Neutrophil (primary cell): Measurements from ENCODE around the gene PITPNC1.
"Not testable (repeated sequence)": the region's sequence is repeated elsewhere in the genome, so short reads cannot be mapped to it uniquely, and the experiment has no call there.

Source experiments
- H3K27ac ChIP-seq: fragments of 200-600 bp; sonication (generic); 2 replicates; pipeline ENCODE4 v1.5.1; 2016; ENCODE audit warnings: mild to moderate bottlenecking, moderate library complexity
- H3K27me3 ChIP-seq: fragments of 200-600 bp; sonication (generic); 2 replicates; pipeline ENCODE4 v1.6.0; 2016; ENCODE audit warnings: mild to moderate bottlenecking
- H3K36me3 ChIP-seq: fragments of 200-600 bp; sonication (generic); 2 replicates; pipeline ENCODE4 v1.5.1; 2017
- H3K4me1 ChIP-seq, 2 experiments: fragments of 200-600 bp in 1 of 2; sonication (generic) in 1 of 2; 1 replicate in 1 of 2; 2 replicates in 1 of 2; pipeline versions ENCODE4 v1.5.1 to v1.6.1; 2013 to 2016; ENCODE audit warnings: low read depth in 1 of 2, low read length in 1 of 2, mild to moderate bottlenecking in 1 of 2, moderate library complexity in 1 of 2; ENCODE audit not compliant: control insufficient read depth in 1 of 2, insufficient read depth in 1 of 2
- H3K4me3 ChIP-seq, 2 experiments: fragments of 200-600 bp in 1 of 2; sonication (generic) in 1 of 2; 1 replicate in 1 of 2; 2 replicates in 1 of 2; pipeline ENCODE4 v1.5.1; 2013 to 2016; ENCODE audit warnings: low read depth in 1 of 2, low read length in 1 of 2, mild to moderate bottlenecking in 1 of 2, moderate library complexity in 1 of 2
- H3K9me3 ChIP-seq: fragments of 200-600 bp; sonication (generic); 2 replicates; pipeline ENCODE4 v1.5.1; 2016
- CTCF ChIP-seq: fragments of 200-600 bp; sonication (generic); IDR thresholded peaks from 2 replicates; pipeline ENCODE4 v1.5.1; 2016; ENCODE audit warnings: antibody characterized with exemption

PITPNC1 gene

GRCh38 chr17:67646472-67646871 lies 269.4 kb downstream of the PITPNC1 start:
- no peaks in the 10 kb centered on the region for H3K27me3 ChIP-seq
- no peak overlapping the region for H3K4me3 ChIP-seq
- H3K36me3 ChIP-seq = no peaks in the 10 kb centered on the region
- no peaks in the 10 kb centered on the region for H3K9me3 ChIP-seq
- H3K27ac ChIP-seq = no peak overlapping the region
- no peak for TF ChIP-seq CTCF
- H3K4me1 ChIP-seq = no peaks in the 10 kb centered on the region

- Histone ChIP-seq H3K27ac (no peak overlapping the region), H3K36me3 (no peaks in the 10 kb centered on the region), H3K27me3 (no peaks in the 10 kb centered on the region), H3K9me3 (no peaks in the 10 kb centered on the region), H3K4me3 (no peak overlapping the region), H3K4me1 (no peaks in the 10 kb centered on the region)
- TF ChIP-seq CTCF = no peak
Observed at GRCh38 chr17:67647482-67647881, 270.4 kb downstream of the PITPNC1 start.

GRCh38 chr17:67648032-67648905 lies 271.2 kb downstream of the PITPNC1 start:
- Histone ChIP-seq H3K27ac (no peak overlapping the region), H3K4me1 (no peaks in the 10 kb centered on the region), H3K36me3 (no peaks in the 10 kb centered on the region), H3K27me3 (no peaks in the 10 kb centered on the region), H3K4me3 (no peak overlapping the region), H3K9me3 (no peaks in the 10 kb centered on the region)
- no peak for TF ChIP-seq CTCF

- H3K4me3 ChIP-seq, H3K27me3 ChIP-seq, H3K4me1 ChIP-seq, H3K27ac ChIP-seq, H3K9me3 ChIP-seq, H3K36me3 ChIP-seq: not testable (repeated sequence)
Observed at GRCh38 chr17:67648906-67649295, 271.8 kb downstream of the PITPNC1 start.

- no peak for TF ChIP-seq CTCF
- Histone ChIP-seq H3K27ac (no peak overlapping the region), H3K4me1 (no peaks in the 10 kb centered on the region), H3K27me3 (no peaks in the 10 kb centered on the region), H3K4me3 (no peak overlapping the region), H3K9me3 (no peaks in the 10 kb centered on the region), H3K36me3 (no peaks in the 10 kb centered on the region)
Observed at GRCh38 chr17:67649891-67650290, 272.8 kb downstream of the PITPNC1 start.

GRCh38 chr17:67651218-67651579 lies 274.1 kb downstream of the PITPNC1 start:
- not testable (repeated sequence) for H3K27ac ChIP-seq, H3K4me1 ChIP-seq, H3K36me3 ChIP-seq, H3K27me3 ChIP-seq, H3K9me3 ChIP-seq, H3K4me3 ChIP-seq
